Mucosa of rectum (tissue), 2 donors: Measurements from ENCODE around the gene SH2D3C.
"Not testable (repeated sequence)": the region's sequence is repeated elsewhere in the genome, so short reads cannot be mapped to it uniquely, and the experiment has no call there.

Source experiments
- H3K27ac ChIP-seq, 2 donors: one replicate each; pipeline ENCODE4 v1.7.0; 2013; ENCODE audit warnings: inconsistent platforms in 2 of 2, low read depth in 2 of 2, low read length in 2 of 2
- H3K27me3 ChIP-seq, 2 donors: one replicate each; pipeline ENCODE4 v1.7.0; 2013; ENCODE audit warnings: low read length in 2 of 2; ENCODE audit not compliant: control insufficient read depth in 2 of 2, insufficient read depth in 2 of 2
- H3K36me3 ChIP-seq, 2 donors: one replicate each; pipeline ENCODE4 v1.7.0; 2013; ENCODE audit warnings: low read length in 2 of 2; ENCODE audit not compliant: control insufficient read depth in 2 of 2, insufficient read depth in 2 of 2
- H3K4me1 ChIP-seq, 2 donors: one replicate each; pipeline ENCODE4 v1.7.0; 2013; ENCODE audit warnings: low read length in 2 of 2, mild to moderate bottlenecking in 1 of 2; ENCODE audit not compliant: control insufficient read depth in 2 of 2, insufficient read depth in 2 of 2
- H3K4me3 ChIP-seq, 2 donors: one replicate each; pipeline ENCODE4 v1.7.0; 2013; ENCODE audit warnings: low read length in 2 of 2
- H3K9ac ChIP-seq, 2 donors: one replicate each; pipeline ENCODE4 v1.7.0; 2013; ENCODE audit warnings: low read length in 2 of 2, low read depth in 1 of 2, mild to moderate bottlenecking in 1 of 2
- H3K9me3 ChIP-seq, 2 donors: one replicate each; pipeline ENCODE4 v1.7.0; 2013; ENCODE audit warnings: low read length in 2 of 2; ENCODE audit not compliant: control insufficient read depth in 2 of 2
- donor health status: healthy.
- donor health status: Normal muscosa, but diverticular disease.

SH2D3C gene

DNA sequence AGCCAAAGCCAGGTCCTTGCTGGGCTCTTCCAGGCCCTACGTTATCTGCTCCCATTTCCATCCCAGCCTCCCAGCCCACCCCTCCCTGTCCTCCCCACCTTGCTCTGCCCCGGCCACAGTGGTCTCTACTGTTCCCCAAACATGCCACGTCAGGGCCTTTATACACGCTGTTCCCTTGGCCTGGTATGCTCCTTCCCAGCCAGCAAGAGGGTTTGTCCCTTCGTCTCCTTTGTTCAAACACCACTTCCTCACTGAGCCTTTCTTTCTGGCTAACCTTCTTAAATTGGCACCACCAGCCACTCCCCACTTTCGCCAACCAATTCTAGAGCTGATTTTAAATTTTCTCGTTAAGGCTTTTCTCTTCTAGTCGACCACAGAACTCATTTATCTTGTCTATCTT is 9.8 kb downstream of the SH2D3C start:
- H3K27ac ChIP-seq, result no peak overlapping the region
- H3K9me3 ChIP-seq, result no peaks in the 10 kb centered on the region
- H3K27me3 ChIP-seq, result peaks cover 0 to 3% of the 10 kb centered on the region in 2 donors
- H3K9ac ChIP-seq, result no peak overlapping the region
- H3K4me1 ChIP-seq, result peaks cover 12 to 17% of the 10 kb centered on the region in 2 donors
- H3K4me3 ChIP-seq, result no peak overlapping the region
- no peaks in the 10 kb centered on the region for H3K36me3 ChIP-seq

DNA sequence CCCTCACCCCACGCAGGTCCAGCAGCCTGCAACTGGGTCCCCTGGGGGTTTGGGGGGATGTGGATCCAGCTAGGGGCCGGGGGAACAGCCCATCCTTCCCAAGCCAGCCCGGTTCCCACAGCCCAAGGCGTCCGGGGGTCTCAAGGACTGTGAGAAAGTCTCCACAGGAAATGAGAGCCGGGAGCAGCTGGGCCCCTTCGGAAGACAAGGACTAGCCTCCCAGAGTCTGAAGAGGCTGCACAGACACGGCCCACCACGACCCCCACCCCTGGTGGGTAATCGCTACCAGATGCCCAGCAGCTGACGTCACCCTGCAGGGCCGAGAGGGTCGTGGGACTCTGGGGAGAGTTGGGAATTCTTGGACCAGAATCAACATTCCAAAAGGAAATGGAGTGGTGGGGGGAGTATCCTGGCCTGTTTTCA is 10.5 kb downstream of the SH2D3C start:
- Histone ChIP-seq H3K4me1 (peaks cover 12 to 17% of the 10 kb centered on the region in 2 donors), H3K9me3 (no peaks in the 10 kb centered on the region), H3K27me3 (peaks cover 0 to under 1% of the 10 kb centered on the region in 2 donors), H3K9ac (no peak overlapping the region), H3K36me3 (no peaks in the 10 kb centered on the region), H3K4me3 (no peak overlapping the region), H3K27ac (peak overlapping the region in 1 of 2 donors; percentile 49)

DNA sequence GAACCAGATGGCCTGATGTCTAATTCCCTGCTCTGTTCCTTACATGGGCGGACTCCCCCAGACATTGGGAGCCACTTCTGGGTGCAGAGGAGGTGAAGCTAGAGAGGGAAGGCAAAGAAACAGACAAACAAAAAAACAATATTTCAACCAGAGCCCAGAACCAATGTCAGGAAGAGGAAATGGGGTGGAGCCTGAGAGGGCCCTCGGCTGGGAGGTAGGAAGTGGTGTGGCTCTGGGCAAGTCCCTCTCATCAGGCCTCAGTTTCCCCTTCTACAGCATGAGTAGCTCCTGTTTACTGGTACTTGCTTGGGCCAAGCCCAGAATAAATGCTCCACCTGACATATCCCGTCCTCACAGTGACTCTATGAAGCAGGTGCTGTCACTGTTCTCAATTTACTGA is 11.1 kb downstream of the SH2D3C start:
- Histone ChIP-seq H3K27me3 (peaks cover 0 to 2% of the 10 kb centered on the region in 2 donors), H3K4me3 (no peak overlapping the region), H3K36me3 (no peaks in the 10 kb centered on the region), H3K9ac (no peak overlapping the region), H3K9me3 (no peaks in the 10 kb centered on the region), H3K4me1 (peaks cover 12 to 17% of the 10 kb centered on the region in 2 donors), H3K27ac (peak overlapping the region in 1 of 2 donors; percentile 49)

DNA sequence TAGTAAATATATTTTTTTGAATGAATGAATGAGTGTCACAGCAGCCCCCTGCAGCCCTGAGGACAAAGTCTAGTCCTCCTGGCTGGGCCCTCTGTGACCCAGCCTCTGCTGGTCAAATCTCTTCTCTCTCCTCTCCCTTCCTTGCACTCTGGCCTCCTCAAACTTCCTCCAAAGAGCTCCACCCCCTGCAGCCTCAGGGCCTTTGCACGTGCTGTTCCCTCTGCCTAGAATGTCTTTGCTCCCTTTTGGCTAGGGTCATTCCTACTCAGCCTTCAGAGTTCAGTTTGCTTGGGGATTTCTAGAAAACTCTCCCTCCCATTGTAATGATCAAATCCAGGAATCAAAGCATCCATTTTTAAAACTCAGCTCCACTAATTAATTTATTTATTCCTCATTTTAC is 13.0 kb downstream of the SH2D3C start:
- peaks cover 7 to 10% of the 10 kb centered on the region in 2 donors for H3K4me1 ChIP-seq

DNA sequence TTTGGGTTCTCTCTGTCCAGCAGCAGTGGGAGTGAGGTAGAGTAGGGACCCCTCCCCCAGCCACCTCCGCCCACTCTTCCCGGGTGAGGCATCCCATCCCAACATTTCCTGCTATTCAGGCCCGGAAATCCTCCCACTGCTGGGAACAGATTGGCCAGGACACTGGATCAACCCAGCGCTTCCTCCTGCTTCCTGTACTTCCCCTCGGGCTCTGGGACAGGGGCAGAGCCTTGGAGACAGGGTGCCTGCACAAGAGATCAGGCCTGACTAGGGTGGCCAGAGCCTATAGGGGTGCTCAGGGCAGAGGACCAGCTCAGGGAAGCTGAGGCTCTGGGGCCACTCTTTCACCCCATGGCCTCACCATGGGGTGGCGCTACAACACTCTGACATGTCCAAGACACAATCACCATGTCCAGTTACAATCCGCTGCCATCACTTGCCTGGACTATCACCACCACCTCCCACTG is 14.5 kb downstream of the SH2D3C start:
- Histone ChIP-seq H3K27ac (no peak overlapping the region), H3K4me3 (no peak overlapping the region), H3K9ac (no peak overlapping the region)

More for the DNA sequence above, 13.0 kb downstream of the SH2D3C start:
- H3K9me3 ChIP-seq, result no peaks in the 10 kb centered on the region
- H3K27ac ChIP-seq, result no peak overlapping the region
- H3K27me3 ChIP-seq, result peaks cover 0 to 2% of the 10 kb centered on the region in 2 donors
- H3K36me3 ChIP-seq, result no peaks in the 10 kb centered on the region
- no peak overlapping the region for H3K4me3 ChIP-seq
- no peak overlapping the region for H3K9ac ChIP-seq

DNA sequence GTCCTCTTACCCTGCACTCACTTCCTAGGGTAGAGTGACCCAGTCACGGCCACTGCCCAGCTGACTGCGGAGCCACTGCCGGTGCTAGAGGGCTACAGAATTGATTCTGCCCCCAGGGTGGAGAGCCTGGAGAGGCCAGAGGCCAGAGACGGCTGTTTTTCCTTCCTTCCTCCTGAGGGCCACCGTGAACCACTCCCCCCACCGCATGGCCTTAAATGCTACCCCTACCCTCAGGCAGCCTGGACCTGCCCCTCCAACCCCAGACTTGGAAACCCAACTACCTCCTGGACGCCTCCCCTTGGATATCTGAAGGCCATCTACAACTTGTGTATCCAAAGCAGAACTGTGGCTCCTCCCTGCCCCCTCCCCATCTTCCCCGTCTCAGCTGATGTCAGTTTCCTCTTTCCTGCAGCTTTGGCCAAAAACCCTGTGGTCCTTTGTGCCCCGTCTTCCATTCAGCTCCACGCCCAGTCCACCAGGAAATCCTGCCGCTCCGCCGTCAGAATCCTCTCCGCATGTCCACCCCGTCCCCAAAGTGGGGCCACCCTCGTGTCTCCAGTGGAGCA is 16.3 kb downstream of the SH2D3C start:
- Histone ChIP-seq H3K9me3 (no peaks in the 10 kb centered on the region), H3K27ac (peak overlapping the region in 1 of 2 donors; percentile 39), H3K4me1 (no peaks in the 10 kb centered on the region), H3K9ac (no peak overlapping the region), H3K27me3 (peaks cover 2 to 3% of the 10 kb centered on the region in 2 donors), H3K4me3 (no peak overlapping the region), H3K36me3 (no peaks in the 10 kb centered on the region)

More for the DNA sequence above, 14.5 kb downstream of the SH2D3C start:
- peaks cover 0 to 2% of the 10 kb centered on the region in 2 donors for H3K27me3 ChIP-seq
- no peaks in the 10 kb centered on the region for H3K36me3 ChIP-seq
- no peaks in the 10 kb centered on the region for H3K9me3 ChIP-seq
- peaks cover 3 to 4% of the 10 kb centered on the region in 2 donors for H3K4me1 ChIP-seq

DNA sequence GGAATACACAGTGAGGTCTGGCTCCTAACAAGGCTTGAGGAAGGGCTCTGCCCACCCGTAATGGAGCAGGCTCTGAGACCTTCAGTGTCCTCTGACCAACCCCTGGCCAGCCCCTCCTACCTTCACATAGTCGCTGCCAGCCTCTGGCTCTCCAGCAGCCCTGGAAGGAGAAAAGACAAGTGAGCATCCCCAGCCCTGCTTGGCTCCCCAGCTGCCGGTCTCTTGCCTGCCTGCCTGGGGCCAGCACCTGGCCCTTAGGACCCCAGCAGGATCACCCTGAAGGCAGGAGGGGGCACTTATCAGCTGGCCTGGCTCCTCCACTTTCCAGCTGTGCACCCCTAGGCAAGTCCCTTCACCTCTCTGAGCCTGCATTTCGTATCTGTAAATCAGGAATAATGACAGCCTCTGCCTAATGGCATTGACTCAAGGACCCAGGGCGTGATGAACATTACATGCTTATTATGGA is 16.9 kb downstream of the SH2D3C start:
- Histone ChIP-seq H3K9me3 (no peaks in the 10 kb centered on the region), H3K9ac (no peak overlapping the region), H3K27ac (no peak overlapping the region), H3K4me1 (no peaks in the 10 kb centered on the region), H3K27me3 (peaks cover 2 to 3% of the 10 kb centered on the region in 2 donors), H3K36me3 (no peaks in the 10 kb centered on the region), H3K4me3 (no peak overlapping the region)

DNA sequence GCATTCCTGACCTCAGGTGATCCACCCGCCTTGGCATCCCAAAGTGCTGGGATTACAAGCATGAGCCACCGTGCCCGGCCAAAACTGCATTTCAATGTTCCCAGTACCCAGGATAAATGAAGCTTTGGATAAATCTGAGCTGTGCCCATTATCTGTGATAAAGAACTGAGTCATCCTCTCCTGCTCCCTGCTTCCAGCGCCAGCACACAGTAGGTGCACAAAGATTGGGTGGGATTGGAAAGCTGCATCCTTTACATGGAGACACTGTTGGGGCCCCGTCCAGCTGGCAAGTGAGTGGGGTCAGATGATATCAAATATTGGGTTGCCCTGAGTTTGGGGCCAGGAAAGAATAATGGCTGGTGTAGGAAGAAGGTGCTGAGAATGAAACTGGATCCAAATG is 17.4 kb downstream of the SH2D3C start:
- H3K4me1 ChIP-seq, result no peaks in the 10 kb centered on the region
- H3K36me3 ChIP-seq, result no peaks in the 10 kb centered on the region
- H3K9ac ChIP-seq, result no peak overlapping the region
- H3K27me3 ChIP-seq, result peaks cover 2 to 3% of the 10 kb centered on the region in 2 donors
- H3K27ac ChIP-seq, result no peak overlapping the region
- H3K9me3 ChIP-seq, result no peaks in the 10 kb centered on the region
- H3K4me3 ChIP-seq, result no peak overlapping the region

DNA sequence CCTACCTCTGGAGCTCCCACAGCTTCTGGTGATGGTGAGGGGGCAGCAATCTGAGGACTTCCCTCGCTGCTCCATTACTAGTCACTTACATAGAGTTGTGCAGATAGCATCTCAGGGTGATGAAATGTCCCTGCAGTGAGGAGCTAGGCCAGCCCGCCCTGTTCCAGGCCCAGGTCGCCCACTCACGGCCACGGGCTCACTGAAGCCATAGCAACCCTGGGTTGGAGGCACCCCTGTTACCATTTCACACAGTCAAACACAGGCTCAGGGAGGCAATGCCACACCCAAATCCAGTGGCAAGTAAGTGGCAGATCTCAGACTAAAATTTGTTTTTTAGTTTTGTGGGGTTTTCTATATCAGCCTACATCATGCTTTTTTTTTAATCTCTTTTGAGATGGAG is 19.6 kb downstream of the SH2D3C start:
- Histone ChIP-seq H3K9ac (no peak overlapping the region), H3K9me3 (no peaks in the 10 kb centered on the region), H3K4me1 (no peaks in the 10 kb centered on the region), H3K4me3 (no peak overlapping the region), H3K27ac (no peak overlapping the region), H3K36me3 (no peaks in the 10 kb centered on the region), H3K27me3 (peaks cover 6 to 14% of the 10 kb centered on the region in 2 donors)

DNA sequence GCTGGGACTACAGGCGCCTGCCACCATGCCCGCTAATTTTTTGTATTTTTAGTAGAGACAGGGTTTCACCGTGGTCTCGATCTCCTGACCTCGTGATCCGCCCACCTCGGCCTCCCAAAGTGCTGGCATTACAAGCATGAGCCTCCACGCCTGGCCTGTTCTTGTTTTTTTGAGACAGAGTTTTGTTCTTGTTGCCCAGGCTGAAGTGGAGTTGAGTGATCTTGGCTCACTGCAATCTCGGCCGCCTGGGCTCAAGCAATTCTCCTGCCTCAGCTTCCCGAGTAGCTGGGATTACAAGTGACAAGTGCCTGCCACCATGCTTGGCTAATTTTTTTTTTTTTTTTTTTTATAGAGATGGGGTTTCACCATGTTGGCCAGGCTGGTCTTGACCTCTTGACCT is 21.7 kb downstream of the SH2D3C start:
- H3K4me3 ChIP-seq, H3K9ac ChIP-seq, H3K9me3 ChIP-seq, H3K27ac ChIP-seq, H3K36me3 ChIP-seq, H3K4me1 ChIP-seq: not testable (repeated sequence)
- peaks cover 7 to 19% of the 10 kb centered on the region in 2 donors for H3K27me3 ChIP-seq
